IMR-90 (cell line): Measurements from ENCODE around the gene TNFRSF9.

Source experiments
- BHLHE40 ChIP-seq: fragments of 150-350 bp; IDR thresholded peaks from 2 replicates; pipeline ENCODE4 v1.6.1; 2016; ENCODE audit warnings: mild to moderate bottlenecking, low read depth, low read length
- CEBPB ChIP-seq: IDR thresholded peaks from 2 replicates; pipeline ENCODE4 v1.6.1; 2012; ENCODE audit warnings: low read depth, low read length, improper control_type of control experiment
- POLR2A ChIP-seq: IDR thresholded peaks from 2 replicates; pipeline ENCODE4 v1.6.1; 2012; ENCODE audit warnings: mild to moderate bottlenecking, low read depth, low read length
- RAD21 ChIP-seq: IDR thresholded peaks from 2 replicates; pipeline ENCODE4 v1.6.1; 2012; ENCODE audit warnings: low read length, improper control_type of control experiment
- RFX5 ChIP-seq: IDR thresholded peaks from 2 replicates; pipeline ENCODE4 v1.8.0; 2012; ENCODE audit warnings: low read depth, mild to moderate bottlenecking, low read length, moderate library complexity
- SMC3 ChIP-seq: fragments of 150-350 bp; IDR thresholded peaks from 2 replicates; pipeline ENCODE4 v1.6.1; 2016; ENCODE audit warnings: low read depth, mild to moderate bottlenecking, antibody characterized with exemption, low read length, moderate library complexity
- TF ChIP-seq, protein P1 (sequence below): fragments of 150-350 bp; IDR thresholded peaks from 2 replicates; pipeline ENCODE4 v1.6.1; 2016; ENCODE audit warnings: low read depth, mild to moderate bottlenecking, low read length, moderate library complexity, borderline replicate concordance
- TF ChIP-seq, protein P2 (sequence below): conservative IDR thresholded peaks from 2 replicates; pipeline ENCODE4 v1.5.1; 2012; ENCODE audit warnings: mild to moderate bottlenecking, low read depth, low read length, improper control_type of control experiment
- TF ChIP-seq, protein P3 (sequence below): fragments of 150-350 bp; IDR thresholded peaks from 2 replicates; pipeline ENCODE4 v1.6.1; 2017; ENCODE audit warnings: mild to moderate bottlenecking, antibody characterized with exemption, low read length, low read depth

DNA sequence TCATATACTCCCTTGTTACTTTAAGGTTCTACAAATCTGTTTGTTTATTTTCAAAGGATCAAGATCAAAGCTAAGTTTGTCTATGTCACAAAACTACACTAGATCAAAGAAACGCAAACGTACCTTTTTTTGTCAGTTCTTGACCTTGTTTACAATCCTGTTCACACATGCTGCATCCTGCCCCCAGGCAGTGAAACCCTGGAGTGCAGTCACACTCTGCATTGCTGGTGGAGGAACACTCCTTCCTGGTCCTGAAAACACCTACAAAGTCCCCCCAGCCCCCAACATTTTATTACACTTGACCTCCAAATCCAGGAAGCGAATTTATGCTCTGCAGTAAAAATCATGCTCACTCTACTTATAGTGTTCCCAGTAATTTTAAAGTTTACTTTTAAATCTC lies 2.6 kb downstream of the TNFRSF9 start:
- TF ChIP-seq, protein P1, sequence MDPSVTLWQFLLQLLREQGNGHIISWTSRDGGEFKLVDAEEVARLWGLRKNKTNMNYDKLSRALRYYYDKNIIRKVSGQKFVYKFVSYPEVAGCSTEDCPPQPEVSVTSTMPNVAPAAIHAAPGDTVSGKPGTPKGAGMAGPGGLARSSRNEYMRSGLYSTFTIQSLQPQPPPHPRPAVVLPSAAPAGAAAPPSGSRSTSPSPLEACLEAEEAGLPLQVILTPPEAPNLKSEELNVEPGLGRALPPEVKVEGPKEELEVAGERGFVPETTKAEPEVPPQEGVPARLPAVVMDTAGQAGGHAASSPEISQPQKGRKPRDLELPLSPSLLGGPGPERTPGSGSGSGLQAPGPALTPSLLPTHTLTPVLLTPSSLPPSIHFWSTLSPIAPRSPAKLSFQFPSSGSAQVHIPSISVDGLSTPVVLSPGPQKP = no peak
- TF ChIP-seq, protein P2, sequence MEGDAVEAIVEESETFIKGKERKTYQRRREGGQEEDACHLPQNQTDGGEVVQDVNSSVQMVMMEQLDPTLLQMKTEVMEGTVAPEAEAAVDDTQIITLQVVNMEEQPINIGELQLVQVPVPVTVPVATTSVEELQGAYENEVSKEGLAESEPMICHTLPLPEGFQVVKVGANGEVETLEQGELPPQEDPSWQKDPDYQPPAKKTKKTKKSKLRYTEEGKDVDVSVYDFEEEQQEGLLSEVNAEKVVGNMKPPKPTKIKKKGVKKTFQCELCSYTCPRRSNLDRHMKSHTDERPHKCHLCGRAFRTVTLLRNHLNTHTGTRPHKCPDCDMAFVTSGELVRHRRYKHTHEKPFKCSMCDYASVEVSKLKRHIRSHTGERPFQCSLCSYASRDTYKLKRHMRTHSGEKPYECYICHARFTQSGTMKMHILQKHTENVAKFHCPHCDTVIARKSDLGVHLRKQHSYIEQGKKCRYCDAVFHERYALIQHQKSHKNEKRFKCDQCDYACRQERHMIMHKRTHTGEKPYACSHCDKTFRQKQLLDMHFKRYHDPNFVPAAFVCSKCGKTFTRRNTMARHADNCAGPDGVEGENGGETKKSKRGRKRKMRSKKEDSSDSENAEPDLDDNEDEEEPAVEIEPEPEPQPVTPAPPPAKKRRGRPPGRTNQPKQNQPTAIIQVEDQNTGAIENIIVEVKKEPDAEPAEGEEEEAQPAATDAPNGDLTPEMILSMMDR = no peak
- TF ChIP-seq POLR2A (no peak), RFX5 (no peak), RAD21 (no peak), BHLHE40 (no peak), SMC3 (no peak), CEBPB (no peak)
- TF ChIP-seq, protein P3, sequence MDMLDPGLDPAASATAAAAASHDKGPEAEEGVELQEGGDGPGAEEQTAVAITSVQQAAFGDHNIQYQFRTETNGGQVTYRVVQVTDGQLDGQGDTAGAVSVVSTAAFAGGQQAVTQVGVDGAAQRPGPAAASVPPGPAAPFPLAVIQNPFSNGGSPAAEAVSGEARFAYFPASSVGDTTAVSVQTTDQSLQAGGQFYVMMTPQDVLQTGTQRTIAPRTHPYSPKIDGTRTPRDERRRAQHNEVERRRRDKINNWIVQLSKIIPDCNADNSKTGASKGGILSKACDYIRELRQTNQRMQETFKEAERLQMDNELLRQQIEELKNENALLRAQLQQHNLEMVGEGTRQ = no peak
